Renal pelvis (tissue), 4 donors: ENCODE results near the gene MECR. TPM values are rescaled to one million over a fixed set of nuclear protein-coding genes. Genes with fewer than 3 reads are reported as not detected.
"Not testable (repeated sequence)": the region's sequence is repeated elsewhere in the genome, so short reads cannot be mapped to it uniquely, and the experiment has no call there.

Experiments
- DNase-seq: peaks from one replicate; pipeline ENCODE4 v3.0.0-alpha.2; 2013
- polyA plus RNA-seq, 3 donors: library from polyadenylated mRNA; unstranded; fragments of 120-200 nt; gene quantifications; one replicate each; pipeline ENCODE4 v1.2.1, GENCODE V29; 2013; ENCODE audit not compliant: insufficient read length in 3 of 3

MECR gene
- polyA plus RNA-seq, 3 donors: 26.1 to 39.6 (median 32.1) TPM

DNA sequence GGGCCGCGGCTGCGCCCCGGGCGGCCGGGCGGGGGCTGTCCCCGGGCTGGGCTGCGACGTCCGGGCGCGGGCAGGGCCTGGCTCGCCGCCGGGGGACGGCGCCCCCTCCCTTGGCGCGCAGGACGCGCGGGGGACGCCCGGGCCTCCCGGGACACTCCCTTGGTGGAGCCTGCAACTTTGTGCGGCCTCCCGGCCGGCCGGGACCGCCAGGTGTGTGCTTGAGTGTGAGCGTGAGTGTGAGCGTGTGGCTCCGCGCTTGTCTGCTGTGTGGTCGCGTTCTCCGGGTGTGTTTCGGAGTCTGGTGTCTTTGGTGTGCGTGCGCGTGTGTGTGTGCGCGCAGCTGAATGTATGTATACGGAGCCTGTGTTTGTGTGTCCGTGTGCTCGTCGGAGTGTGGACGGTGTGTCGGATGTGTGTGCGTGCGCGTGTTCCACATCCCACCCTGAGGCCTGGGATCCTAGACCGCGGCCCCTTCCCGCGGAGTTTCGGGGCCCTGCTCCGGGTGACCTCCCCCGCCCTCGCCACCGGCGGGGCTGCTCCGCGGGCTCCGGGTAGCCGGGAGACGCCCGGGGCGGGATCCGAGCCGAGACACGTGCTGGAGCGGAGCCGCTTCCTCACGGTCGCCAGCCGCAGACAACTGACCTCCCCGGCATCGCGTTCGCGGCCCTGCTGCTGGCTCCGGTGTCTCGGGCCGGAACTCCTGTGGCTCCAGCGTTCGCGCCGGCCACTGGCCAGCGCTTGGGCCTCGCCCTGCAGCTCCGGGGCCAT lies 7.3 kb upstream of the MECR start:
- no peak for DNase-seq

DNA sequence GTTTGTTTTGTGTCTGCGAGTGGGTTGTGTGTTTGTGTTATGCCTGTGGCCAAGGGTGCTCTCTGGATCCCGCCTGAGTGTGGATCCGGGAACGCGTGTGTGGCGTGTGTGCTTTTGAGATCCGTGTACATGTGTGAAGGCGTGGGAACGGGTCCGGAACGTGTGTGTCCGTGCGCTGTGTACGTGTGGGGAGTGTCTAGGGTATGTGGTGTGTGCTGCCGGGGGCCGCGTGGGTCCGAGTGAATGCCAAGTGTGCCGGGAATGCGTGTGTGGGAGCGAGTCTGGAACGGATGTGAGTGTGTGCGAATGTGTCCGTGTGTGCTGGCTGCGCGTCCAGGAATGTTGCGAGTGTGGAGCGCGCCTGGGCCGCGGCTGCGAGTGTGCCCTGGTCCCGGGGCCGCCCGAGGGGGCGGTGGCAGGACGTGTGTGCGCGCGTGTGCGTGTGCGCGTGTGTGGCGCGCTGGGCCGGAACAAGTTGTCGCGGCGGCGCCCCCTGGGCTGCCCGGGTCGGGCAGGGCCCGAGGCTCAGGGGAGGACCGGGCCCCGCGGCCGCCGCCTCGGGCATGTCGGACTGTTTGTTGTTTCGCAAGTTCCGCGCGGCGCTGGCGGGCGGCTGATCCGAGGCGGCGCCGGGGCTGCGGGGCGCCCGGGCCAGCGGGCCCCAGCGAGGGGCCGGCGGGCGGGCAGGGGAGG lies 6.5 kb upstream of the MECR start:
- DNase-seq: no peak

DNA sequence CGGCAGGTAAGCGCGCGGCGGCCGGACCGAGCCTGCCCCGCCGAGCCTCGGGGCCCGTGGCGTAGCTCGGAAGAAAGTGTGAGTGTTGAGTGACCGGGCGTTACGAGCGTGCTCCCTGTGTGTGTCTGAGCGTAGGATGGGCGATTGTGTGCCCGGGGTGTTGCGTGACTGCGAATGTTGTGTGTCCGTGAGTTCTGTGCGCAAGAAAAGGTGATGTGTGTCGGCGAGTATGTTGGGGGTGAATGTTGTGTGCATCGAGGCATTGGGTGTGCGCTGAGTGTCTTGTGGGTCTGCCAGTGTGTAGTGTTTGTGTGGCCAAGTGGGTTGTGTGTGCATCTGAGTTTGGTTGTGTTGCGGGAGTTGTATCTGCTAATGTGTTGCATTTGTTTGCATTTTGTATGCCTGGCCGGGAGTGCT lies 6.0 kb upstream of the MECR start:
- DNase-seq: no peak

DNA sequence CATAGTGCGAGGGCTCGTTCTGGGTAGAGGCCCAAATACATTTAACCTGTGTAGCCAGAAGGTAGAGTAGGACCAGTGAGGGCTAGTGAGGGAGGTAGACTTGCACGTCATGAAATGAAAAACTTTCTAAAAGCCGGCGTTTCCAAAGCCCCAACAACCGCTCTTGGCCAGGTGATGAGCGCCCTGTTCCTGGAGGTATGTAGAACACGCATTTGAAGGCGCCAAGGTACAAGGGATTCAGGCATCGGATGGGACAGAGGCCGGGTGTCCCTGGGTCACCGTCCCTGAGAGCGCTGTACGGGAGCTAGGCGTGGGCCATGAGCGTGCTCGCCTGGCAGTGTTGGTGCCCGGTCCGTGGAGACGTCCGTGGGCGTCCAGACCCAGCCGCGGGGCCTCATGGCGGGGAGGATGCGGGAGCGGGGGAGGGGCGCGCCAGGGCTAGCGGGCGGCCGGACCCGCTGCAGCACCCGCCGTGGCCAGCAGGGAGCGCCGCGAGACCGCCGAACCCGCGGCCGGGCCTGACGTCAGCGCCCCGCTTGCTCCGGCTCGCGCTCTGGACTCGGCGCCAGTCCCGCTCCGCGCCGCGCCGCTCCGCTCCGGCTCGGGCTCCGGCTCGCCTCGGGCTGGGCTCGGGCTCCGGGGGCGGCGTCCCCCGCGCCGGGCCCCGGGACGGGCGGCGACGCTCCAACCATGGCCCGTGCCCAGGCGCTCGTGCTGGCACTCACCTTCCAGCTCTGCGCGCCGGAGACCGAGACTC lies 5.4 kb upstream of the MECR start, which contains the start of gene PTPRU:
Gene PTPRU (plus strand): TSS at position 568 of the 757 bp plus-strand sequence. CDS start 123 bp downstream, at position 691.
- DNase-seq: no peak

DNA sequence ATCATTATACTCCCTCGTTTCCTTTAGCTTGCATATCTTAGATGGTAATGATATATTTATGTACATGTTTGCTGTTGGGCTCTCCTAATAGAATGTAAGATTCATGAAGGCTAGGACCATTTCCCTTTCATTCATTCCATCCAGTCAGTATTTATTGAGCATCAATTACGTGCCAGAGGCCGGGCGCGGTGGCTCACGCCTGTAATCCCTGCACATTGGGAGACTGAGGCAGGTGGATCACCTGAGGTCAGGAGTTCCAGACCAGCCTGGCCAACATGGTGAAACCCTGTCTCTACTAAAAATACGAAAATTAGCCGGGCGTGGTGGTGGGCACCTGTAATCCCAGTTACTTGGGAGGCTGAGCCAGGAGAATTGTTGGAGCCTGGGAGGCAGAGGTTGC lies 4.1 kb upstream of the MECR start:
- not testable (repeated sequence) for DNase-seq

DNA sequence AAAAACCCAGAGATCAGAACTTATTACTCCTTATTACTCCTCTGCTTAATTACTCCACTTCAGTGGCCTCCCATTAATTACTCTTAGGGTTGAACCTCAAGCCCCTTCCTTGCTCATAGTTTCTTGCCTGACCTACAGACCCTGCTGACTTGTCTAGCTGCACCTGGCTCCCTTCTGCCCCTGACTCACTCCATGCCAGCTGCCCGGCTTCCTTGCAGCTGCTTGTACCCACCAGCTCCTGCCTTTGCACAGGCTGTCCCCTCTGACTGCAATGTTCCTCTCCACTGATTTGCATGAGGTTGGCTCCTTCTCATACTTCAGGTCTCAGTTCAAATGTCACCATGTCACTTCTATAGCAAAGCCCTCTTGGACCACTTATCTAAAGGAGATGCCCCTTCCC lies 3.7 kb upstream of the MECR start:
- no peak for DNase-seq

DNA sequence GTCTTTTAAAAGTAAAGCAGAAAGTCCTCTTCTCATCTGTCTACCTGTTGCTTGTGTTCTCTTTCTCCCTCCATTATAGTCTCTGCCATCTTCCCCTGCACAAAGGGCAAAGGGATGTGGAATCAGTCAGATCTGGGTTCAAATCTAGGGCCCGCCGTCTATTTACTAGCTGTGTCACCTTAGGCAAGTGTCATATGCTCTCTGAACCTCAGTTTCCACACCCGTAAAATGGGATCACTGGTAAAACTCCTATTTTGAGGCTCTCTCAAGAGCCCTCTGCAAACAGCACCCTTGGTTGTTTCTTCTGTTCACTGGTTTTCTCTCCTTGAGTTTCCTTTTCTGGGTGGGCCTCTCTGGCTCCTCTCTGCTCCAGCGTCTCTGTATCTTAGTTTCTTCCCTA lies 3.0 kb upstream of the MECR start:
- DNase-seq: no peak

DNA sequence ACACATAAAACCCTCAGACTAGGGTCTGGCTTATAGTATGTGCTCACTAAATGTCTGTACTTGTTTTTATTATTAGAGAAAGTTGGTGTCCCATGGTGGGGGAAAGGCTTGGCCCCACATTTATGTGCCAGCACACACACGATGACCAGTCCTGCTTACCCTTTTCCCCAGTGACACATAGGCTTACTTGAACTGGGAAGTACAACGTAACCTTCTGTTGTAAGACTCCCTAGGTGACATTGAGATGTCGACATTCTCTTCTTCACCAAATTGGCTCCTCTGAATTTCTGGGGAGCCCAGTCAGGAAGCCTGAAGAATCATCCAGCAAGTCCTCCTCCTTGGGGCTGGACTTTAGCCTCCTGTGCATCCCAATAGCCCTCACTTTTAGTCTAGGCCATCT lies 1.7 kb upstream of the MECR start:
- DNase-seq: no peak

DNA sequence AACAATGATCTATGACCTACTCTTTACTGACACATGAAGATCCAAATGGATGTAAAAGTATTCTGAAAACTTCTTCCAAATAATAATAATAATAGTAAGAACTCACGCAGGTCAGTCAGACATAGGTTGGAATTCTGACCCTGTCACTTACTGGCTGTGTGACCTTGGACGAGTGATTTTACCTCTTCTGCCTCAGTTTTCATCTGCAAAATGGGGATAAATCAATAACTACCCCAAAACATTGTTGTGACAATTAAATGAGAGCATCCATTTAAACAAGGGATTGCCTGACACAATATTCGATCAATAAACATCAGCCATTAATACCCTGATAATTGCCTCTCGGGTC lies 556 bp downstream of the MECR start:
- no peak for DNase-seq

DNA sequence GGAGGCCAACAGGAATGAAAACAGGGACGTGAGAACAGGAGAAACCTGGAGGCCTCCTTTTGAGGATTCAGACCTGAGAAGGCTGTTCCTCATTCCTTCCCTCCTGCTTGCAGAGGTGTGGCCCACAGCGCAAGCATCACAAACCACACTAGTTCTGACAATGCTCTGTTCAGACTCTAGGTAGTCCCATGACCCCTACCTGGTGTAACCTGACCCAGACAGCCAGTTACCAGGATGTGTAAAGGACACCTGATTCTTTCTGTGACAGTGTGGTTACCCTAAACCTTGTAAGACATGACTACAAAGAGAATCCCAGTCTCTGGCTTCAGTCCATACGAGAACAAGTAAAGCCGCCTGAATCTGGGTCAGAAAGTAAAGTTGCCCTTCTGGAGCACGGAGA lies 3.2 kb downstream of the MECR start:
- DNase-seq: no peak

DNA sequence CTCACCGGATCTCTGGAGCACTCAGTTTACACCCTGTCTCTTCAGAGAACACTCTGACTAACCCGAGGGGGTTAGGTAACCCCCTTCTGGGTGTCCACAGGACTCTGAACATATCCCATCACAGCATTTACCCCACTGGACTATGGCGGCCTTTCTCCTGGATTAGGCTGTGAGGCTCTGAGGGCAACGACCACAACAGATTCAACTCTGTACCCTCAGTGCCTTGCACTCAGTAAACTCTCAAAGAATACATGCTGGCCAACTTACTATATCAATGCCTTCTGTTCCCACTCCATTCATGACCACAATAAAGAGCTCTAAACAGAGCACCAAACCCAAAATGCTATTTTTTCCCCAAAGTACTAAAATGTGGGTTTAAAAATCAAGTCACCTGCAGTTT lies 5.4 kb downstream of the MECR start:
- DNase-seq: no peak

DNA sequence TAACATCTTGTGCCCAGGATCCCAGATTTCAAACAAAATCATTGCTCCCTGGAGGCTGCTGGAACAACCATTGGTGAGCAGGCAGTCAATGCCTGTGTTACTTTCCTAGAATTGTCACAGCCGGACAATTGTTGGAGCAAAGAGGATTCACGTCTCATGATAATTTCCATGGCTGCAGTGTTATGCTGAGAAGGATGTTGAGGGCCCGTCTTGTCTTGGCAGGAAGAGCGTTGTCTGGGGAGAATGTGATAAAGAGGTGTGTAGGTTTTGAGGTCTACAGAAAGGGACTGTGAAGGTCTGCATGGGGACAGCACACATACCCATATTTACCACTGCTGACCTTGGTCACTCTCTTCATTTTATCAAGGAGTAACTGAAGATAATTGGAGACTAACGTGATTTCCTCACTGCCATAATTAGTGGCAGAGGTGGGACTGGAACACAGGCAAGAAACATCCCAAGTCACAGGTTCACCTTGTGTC lies 6.3 kb downstream of the MECR start:
- no peak for DNase-seq

DNA sequence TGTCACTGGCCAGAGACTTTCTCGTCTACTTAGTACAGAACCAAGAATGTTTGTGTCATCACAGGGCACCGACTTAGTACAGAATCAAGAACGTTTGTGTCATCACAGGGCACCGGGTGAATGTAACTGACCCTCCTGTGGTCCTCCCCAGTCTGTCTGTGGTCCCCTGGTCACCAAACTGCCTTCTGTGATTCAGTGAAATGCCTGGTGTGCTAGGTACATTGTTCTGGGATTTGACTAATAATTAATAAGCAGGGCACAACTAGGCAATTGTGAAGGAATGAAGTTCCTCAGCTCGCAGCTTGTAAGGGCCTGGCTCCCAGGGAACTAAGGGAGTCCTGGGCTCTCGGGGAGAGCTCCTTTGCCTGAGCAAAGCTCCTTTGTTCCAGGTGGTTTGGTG lies 7.2 kb downstream of the MECR start:
- no peak for DNase-seq

DNA sequence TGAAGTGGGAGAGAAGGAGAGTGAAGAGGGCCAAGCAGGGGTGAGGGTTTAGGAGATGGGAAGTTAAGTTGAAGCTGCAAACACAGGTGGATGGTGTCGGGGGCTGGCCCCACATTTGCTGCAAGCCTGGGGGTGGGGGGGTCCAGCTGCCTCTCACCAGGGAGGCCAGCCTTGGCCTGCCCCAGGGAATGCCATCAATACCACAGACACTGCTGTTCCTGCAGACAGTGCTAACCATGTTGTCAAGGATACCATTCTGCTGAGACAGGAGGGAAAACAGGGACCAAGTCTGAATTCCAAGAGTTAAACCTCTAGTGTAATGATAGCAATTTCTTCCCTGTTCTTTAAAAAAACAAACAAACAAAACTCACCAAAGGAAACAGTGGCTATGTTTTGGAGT lies 8.0 kb downstream of the MECR start:
- no peak for DNase-seq

DNA sequence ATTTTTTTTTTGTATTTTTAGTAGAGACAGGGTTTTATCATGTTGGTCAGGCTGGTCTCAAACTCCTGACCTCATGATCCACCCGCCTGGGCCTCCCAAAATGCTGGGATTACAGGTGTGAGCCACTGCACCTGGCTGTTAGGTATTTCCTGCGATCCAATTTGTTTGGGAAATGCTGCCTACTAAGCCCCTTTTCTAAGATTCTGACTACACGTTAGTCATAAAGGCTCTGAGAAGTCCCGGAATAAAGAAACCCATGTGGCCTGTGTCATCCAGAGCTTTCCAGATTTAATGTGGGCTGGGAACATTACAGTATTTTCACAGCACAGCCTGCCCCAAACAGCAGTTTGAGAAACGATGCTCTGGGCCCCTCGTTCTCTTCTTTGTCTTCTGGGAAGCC lies 8.5 kb downstream of the MECR start:
- not testable (repeated sequence) for DNase-seq

DNA sequence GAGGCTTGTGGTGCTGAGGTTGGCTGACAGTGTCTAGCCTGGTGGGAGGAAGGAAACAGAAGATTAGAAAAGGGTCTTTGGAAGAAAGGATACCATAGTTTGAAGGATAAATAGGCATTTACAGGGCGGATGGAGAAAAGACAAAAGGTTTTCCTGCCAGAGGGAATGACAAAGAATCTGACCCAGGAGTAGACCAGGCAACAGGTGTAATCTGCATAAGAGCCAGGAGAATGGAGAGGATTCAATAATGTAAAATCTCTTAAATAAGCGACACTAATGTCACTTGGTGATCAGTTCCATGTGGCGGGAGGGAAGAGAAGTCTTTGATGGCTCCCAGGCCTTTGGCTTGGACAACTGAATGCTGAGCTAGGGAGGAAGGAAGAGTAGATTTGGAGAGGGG lies 9.4 kb downstream of the MECR start:
- DNase-seq: no peak

DNA sequence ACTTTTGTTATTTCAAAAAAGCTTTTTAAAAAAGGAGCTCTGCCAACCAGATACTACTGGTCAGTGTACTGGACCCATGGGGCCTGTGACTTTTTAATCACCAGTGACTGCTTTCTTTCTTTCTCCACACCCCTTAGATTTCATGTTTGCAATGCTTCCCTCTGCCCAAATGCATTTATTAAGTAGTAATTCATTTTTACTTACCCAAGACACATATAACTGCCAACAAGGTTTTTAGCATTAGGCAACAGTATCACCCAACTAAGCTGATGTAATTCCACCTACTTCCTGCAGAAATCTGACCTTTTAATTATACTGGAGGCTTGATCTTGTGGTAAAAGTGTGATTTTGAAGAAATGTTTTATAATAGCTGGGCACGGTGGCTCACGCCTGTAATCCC lies 12.5 kb downstream of the MECR start:
- no peak for DNase-seq

DNA sequence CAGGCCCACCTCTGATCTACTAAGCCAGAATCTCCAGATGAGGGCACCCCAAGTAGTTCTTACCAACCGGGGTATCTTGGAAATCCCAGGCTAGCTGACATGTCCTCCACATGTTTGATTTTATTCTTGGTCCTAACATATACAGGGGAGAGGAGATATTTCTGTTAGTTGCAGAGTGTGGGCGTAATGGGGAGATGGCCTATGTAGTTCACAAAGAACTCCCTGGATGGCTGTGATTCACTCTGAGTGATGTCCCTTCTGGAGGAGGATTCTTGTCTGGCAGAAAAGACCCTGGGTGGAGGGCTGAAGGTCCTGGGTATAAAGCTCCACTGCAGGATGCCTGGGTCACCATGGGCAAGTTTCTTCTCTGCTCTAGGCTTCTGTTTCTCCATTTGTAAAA lies 13.1 kb downstream of the MECR start:
- no peak for DNase-seq

DNA sequence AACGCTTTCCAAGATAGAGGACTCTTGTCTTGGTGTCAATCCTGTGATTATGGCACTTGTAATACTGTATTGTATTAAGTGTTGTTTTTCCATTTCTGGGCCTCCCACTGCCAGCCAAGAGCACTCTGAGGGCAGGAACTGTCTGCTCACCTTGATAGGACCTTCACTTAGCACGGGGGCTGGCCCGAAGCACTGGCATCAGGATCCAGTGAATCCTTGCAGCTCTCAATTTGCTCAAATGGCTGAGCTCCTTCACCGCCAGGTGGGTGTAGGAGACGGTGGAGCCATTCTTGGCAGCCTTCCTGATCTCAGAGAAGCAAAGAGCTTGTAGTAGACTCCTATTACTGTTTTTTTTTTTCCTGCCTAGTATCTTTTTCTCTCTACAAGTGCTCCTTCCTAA lies 17.7 kb downstream of the MECR start:
- no peak for DNase-seq

DNA sequence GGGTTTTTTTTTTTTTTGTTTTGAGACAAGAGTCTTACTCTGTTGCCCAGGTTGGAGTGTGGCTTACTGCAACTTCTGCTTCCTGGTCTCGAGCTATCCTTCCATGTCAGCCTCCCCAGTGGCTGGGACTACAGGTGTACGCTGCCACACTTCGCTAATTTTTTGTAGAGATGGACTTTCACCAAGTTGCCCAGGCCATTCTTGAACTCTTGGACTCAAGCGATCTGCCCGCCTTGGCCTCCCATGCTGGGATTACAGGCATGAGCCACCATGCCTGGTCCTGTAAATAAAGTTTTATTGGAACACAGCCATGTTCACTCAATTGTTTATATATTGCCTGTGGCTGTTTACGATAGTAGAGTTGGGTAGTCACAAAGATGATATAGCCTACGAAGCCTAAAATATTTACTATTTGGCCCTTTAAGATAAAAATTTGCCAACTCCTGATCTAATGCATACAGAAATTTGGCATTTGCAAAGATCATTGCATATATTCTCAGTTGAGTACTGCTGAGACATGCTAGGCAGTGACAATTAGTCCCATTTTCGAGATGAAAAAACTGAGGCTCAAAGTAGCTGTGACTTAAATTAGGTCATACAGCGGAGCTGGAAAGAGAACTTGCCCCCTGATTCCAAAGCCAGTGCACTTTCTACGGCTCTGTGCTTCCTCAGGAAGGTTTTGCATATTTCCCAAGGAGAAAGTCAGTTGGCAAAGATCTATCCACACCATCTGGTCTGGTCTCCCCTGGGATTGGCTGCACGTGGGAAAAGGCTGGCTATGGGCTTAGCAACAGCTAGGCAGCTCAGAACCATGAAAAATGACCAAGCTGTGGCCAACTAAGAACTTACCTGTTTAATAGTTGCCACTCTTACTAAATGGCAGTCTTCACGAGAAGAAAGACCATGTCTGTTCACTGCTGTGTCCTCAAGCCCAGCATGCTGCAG lies 19.4 kb downstream of the MECR start:
- DNase-seq: no peak

DNA sequence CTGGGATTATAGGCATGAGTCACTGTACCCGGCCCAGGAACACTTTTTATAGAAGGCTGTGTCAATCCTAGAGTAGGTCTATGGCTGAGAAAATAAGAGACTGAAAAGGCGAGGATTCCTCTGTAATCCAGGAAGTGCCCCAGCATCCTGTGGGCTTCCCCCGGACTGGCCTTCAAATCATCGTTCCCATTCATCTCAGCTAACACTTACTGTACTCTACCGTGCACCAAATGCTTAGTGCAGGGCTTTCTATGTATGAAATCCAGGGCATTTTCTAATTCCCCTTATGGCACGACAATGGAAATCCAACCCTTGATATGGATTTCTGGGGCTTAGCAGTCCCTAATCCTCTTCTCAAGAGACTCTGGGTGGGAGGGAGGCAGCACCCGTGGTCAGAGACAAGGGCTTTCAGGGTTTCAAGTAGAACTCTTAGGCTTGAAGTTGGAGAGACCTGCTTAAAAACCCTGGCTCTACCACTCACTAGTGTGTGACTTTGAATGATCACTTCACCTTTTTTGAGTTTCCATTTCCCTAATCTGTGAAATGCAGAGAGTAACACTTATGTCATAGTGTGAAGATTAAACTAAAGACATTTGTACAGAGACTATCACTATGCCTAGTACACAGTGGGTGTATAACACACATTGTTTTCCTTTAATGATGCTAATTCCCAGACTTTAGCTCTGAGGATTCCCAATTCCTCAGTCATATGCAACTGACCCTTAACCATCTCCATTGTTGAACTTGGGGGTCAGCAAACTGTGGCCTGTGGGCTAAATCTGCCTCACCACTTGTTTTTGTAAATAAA lies 20.3 kb downstream of the MECR start:
- DNase-seq: no peak
